HepG2 (cell line): ENCODE results near the gene SGK1. TPM values are rescaled to one million over a fixed set of nuclear protein-coding genes. Genes with fewer than 3 reads are reported as not detected.

ENCODE experiments used
- ATAC-seq: fragments of 200-7000 bp; cut with Tn5 transposase; 3 replicates; pipeline ENCODE4 v1.9.1; 2020; ENCODE audit warnings: mild to moderate bottlenecking, moderate library complexity
- BruUV-seq: library from RNA; stranded (reverse); fragments of 400-500 nt; replicated peaks from 2 replicates; lab custom pipeline; 2021; lab: Mats Ljungman, UMichigan
- CTCF ChIA-PET: fragments of 300-600 bp; formaldehyde crosslinking; extraction: SDS; loops from one replicate; lab custom pipeline; 2021; ENCODE audit warnings: low total read pairs, inconsistent platforms, low intra/inter-chr PET ratio; lab: Yijun Ruan, JAX
- POLR2A ChIA-PET: fragments of 350-600 bp; sonication (Branson Sonifier 250); formaldehyde crosslinking; loops from one replicate; lab custom pipeline; 2020; ENCODE audit warnings: antibody characterized with exemption, inconsistent platforms; lab: Yijun Ruan, JAX
- DNase-seq: peaks from one replicate; pipeline ENCODE4 v3.0.0-alpha.2; 2015; ENCODE audit warnings: low spot score
- FAIRE-seq: peaks from 3 replicates; lab custom pipeline; 2011; peaks lifted over from hg19 to GRCh38; lab: Jason Lieb, UNC
- H2AFZ ChIP-seq: one replicate; pipeline ENCODE4 v1.6.1; 2011; ENCODE audit warnings: low read length, inconsistent platforms
- H3K27ac ChIP-seq: fragments of 300-600 bp; 3 replicates; pipeline ENCODE4 v1.8.0; 2011; ENCODE audit warnings: mixed run types, mild to moderate bottlenecking, mixed read lengths, low read length, inconsistent platforms; ENCODE audit not compliant: insufficient read depth; ENCODE audit errors: extremely low read length
- H3K27me3 ChIP-seq, 2 experiments: fragments of 200-600 bp in 1 of 2; 2 replicates in 1 of 2; 3 replicates in 1 of 2; pipeline versions ENCODE4 v1.6.0 to v1.8.0; 2011; ENCODE audit warnings: low read length in 2 of 2, mild to moderate bottlenecking in 2 of 2, moderate library complexity in 2 of 2, inconsistent platforms in 1 of 2; ENCODE audit not compliant: insufficient read depth in 2 of 2, control insufficient read depth in 1 of 2
- H3K36me3 ChIP-seq, 2 experiments: fragments of 200-600 bp in 1 of 2; replicated peaks in 1 of 2; 2 replicates in 1 of 2; 3 replicates in 1 of 2; pipeline versions ENCODE4 v1.5.1 to v1.8.0; 2011; ENCODE audit warnings: low read length in 2 of 2, inconsistent platforms in 1 of 2; ENCODE audit not compliant: insufficient read depth in 2 of 2, control insufficient read depth in 1 of 2
- H3K4me1 ChIP-seq: 2 replicates; pipeline ENCODE4 v1.5.1; 2012; ENCODE audit warnings: low read length, inconsistent platforms; ENCODE audit not compliant: insufficient read depth
- H3K4me2 ChIP-seq: 2 replicates; pipeline ENCODE4 v1.6.0; 2011; ENCODE audit warnings: low read depth, low read length, inconsistent platforms
- H3K4me3 ChIP-seq, 3 experiments: fragments of 200-600 bp in 1 of 3; sonication (generic), shearing (Covaris generic) in 1 of 3; replicated peaks in 1 of 3; 2 replicates each; pipeline ENCODE4 v1.5.1; 2011 to 2016; ENCODE audit warnings: low read length in 3 of 3, inconsistent platforms in 2 of 3, low read depth in 2 of 3, mild to moderate bottlenecking in 2 of 3, control low read depth in 1 of 3, mixed read lengths in 1 of 3; ENCODE audit not compliant: insufficient read depth in 1 of 3
- H3K79me2 ChIP-seq: one replicate; pipeline ENCODE4 v1.6.1; 2011; ENCODE audit warnings: low read length, inconsistent platforms; ENCODE audit not compliant: insufficient read depth
- H3K9ac ChIP-seq: 2 replicates; pipeline ENCODE4 v1.6.0; 2011; ENCODE audit warnings: mild to moderate bottlenecking, low read depth, low read length, inconsistent platforms; ENCODE audit not compliant: insufficient read depth
- H3K9me3 ChIP-seq: 2 replicates; pipeline ENCODE4 v1.5.1; 2012; ENCODE audit warnings: mild to moderate bottlenecking, low read length
- H4K20me1 ChIP-seq: 2 replicates; pipeline ENCODE4 v1.6.0; 2011; ENCODE audit warnings: inconsistent platforms, mild to moderate bottlenecking, low read length, moderate library complexity; ENCODE audit not compliant: insufficient read depth
- AHDC1 ChIP-seq: sonication (generic); formaldehyde crosslinking; IDR thresholded peaks from 2 replicates; pipeline ENCODE4 v1.5.1; 2020; ENCODE audit warnings: mild to moderate bottlenecking, missing genetic modification reagents, borderline replicate concordance
- HMGA1 ChIP-seq: sonication (generic); formaldehyde crosslinking; conservative IDR thresholded peaks from 2 replicates; pipeline ENCODE4 v1.4.0; 2020; ENCODE audit warnings: missing genetic modification reagents
- NAIF1 ChIP-seq: sonication (generic); formaldehyde crosslinking; IDR thresholded peaks from 2 replicates; pipeline ENCODE4 v1.5.0; 2020; ENCODE audit warnings: mild to moderate bottlenecking, missing genetic modification reagents, borderline replicate concordance
- SRY ChIP-seq: sonication (generic); formaldehyde crosslinking; IDR thresholded peaks from 2 replicates; pipeline ENCODE4 v1.8.0; 2022; ENCODE audit warnings: mild to moderate bottlenecking, missing genetic modification reagents
- ZGPAT ChIP-seq: IDR thresholded peaks from 2 replicates; pipeline ENCODE4 v1.6.1; 2016; ENCODE audit warnings: mild to moderate bottlenecking
- ZNF317 ChIP-seq: sonication (generic); formaldehyde crosslinking; IDR thresholded peaks from 2 replicates; pipeline ENCODE4 v1.5.0; 2020; ENCODE audit warnings: mild to moderate bottlenecking, missing genetic modification reagents
- ZNF484 ChIP-seq: sonication (generic); formaldehyde crosslinking; IDR thresholded peaks from 2 replicates; pipeline ENCODE4 v1.5.1; 2020; ENCODE audit warnings: mild to moderate bottlenecking, low read depth, missing genetic modification reagents, borderline replicate concordance
- ZNF782 ChIP-seq: sonication (generic); formaldehyde crosslinking; IDR thresholded peaks from 2 replicates; pipeline ENCODE4 v1.4.0; 2020; ENCODE audit warnings: missing genetic modification reagents, mild to moderate bottlenecking, borderline replicate concordance
- WGBS: methylation state at CpG from one replicate; pipeline ENCODE4 v1.1.6; 2017; ENCODE audit warnings: low lambda C conversion rate; 5-methylcytosine and 5-hydroxymethylcytosine counted together
- in situ Hi-C: cut with HindIII; loops from 2 replicates; pipeline ENCODE4 v1.10.0; 2017; ENCODE audit warnings: low pct_unique_long_range_greater_than_20kb; ENCODE audit not compliant: extremely low pct_ligation_motif_present
- intact Hi-C: fragments of 100-400 bp; cut with micrococcal nuclease; formaldehyde crosslinking; loops from one replicate; pipeline ENCODE4 v1.10.0; 2022; ENCODE audit not compliant: unreplicated experiment
- polyA plus RNA-seq, 8 experiments: library from polyadenylated mRNA; depleted of rRNA in 3 of 8; stranded (reverse) in 7 of 8; unstranded in 1 of 8; fragments of >200 nt; fragmentation: Illumina TruSeq in 4 of 8; extraction: Trizol in 4 of 8; gene quantifications; 2 replicates each; pipeline versions ENCODE4 v1.2.1 to v1.2.3, GENCODE V29; 2011 to 2016; ENCODE audit warnings: low read depth in 4 of 8, missing spikeins in 1 of 8, mixed read lengths in 1 of 8; ENCODE audit not compliant: insufficient read depth in 1 of 8
- total RNA-seq, 5 experiments: library from RNA; depleted of rRNA; stranded (reverse); fragments of >200 nt; fragmentation: Illumina TruSeq; extraction: Trizol; gene quantifications; 2 replicates each; pipeline ENCODE4 v1.2.3, GENCODE V29; 2016; ENCODE audit warnings: low read depth in 1 of 5
- TF ChIP-seq, protein P1 (sequence below): sonication (generic); formaldehyde crosslinking; conservative IDR thresholded peaks from 2 replicates; pipeline ENCODE4 v1.4.0; 2020; ENCODE audit warnings: missing genetic modification reagents
- TF ChIP-seq, protein P2 (sequence below): sonication (generic); formaldehyde crosslinking; IDR thresholded peaks from 2 replicates; pipeline ENCODE4 v1.4.0; 2020; ENCODE audit warnings: mild to moderate bottlenecking, low read depth, missing genetic modification reagents

SGK1 gene
- total and polyA plus RNA-seq, 2 of the 13 experiments (the other 11 are each of a cell fraction or from before 2014, with no cell fraction given): 56.1 to 56.2 TPM

DNA sequence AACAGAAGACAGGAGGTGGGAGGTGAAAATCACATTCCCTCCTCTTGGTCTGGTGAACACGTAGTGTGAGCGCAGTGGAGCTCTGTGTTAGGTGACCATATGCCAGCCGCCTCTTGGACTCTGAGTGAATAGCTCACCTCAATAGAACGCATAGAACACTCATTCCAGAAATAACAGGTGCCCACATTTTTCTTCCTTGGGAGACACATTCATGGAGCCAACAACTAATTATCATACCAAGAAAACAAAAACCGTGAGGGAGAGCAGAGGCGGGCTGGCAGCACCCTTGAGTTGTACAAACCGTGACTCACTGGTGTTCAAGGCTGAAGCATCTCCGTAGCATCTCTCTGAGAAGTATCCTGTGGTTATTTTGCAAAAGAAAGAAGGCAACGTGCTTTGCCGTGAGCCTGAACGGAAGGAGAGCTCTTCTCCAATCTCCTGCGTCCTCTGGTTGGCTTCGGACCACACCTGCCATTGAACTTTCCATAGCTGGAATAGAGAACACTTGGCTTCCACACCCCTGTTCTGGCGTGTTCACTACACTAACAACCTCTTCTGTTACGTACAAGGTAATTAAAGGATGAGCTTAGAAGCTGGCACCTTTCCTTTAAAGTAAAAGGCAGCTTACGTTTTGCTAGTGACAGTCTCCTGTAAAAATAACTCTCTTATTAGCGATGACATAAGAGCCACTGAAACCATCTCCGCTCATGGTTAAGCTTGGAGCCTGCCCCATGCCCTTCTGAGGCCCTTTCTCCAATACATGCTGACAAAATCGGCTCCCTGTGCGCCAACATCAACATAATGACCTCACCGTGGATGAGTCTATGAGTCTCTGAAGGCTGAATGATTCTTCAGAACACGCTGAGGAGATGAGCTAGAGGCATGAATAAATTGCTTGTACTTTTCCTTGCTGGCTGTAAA lies 30.2 kb upstream of the SGK1 start:
- Histone ChIP-seq H3K4me2 (no peak overlapping the region), H3K36me3 (no peaks in the 10 kb centered on the region), H3K9ac (no peak overlapping the region), H3K4me3 (no peak overlapping the region), H4K20me1 (no peaks in the 10 kb centered on the region), H3K9me3 (no peaks in the 10 kb centered on the region), H3K79me2 (no peaks in the 10 kb centered on the region), H3K4me1 (peaks cover 7% of the 10 kb centered on the region; the same call in 1 of the 2 replicates), H3K27me3 (peaks cover 0 to 3% of the 10 kb centered on the region in 2 experiments; a peak in 1 of 5 replicates), H2AFZ (no peak overlapping the region), H3K27ac (no peak overlapping the region)
- WGBS: 56% methylated on average over 22 of the region's 22 CpGs
- ChIA-PET CTCF (no interaction called here), POLR2A (no interaction called here)
- ATAC-seq (no peak; the same call in 2 of the 3 replicates), FAIRE-seq (no peak), DNase-seq (no peak)
- in situ Hi-C loops (no loop called here), intact Hi-C loops (no loop called here)
- TF ChIP-seq ZNF484 (CRISPR knock-in tag) (no peak), ZGPAT (no peak), ZNF317 (CRISPR knock-in tag) (no peak), NAIF1 (no peak), SRY (CRISPR knock-in tag) (no peak), ZNF782 (CRISPR knock-in tag) (no peak), AHDC1 (no peak), HMGA1 (CRISPR knock-in tag) (no peak)
- TF ChIP-seq, protein P1, sequence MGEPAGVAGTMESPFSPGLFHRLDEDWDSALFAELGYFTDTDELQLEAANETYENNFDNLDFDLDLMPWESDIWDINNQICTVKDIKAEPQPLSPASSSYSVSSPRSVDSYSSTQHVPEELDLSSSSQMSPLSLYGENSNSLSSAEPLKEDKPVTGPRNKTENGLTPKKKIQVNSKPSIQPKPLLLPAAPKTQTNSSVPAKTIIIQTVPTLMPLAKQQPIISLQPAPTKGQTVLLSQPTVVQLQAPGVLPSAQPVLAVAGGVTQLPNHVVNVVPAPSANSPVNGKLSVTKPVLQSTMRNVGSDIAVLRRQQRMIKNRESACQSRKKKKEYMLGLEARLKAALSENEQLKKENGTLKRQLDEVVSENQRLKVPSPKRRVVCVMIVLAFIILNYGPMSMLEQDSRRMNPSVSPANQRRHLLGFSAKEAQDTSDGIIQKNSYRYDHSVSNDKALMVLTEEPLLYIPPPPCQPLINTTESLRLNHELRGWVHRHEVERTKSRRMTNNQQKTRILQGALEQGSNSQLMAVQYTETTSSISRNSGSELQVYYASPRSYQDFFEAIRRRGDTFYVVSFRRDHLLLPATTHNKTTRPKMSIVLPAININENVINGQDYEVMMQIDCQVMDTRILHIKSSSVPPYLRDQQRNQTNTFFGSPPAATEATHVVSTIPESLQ (CRISPR knock-in tag): no peak
- TF ChIP-seq, protein P2, sequence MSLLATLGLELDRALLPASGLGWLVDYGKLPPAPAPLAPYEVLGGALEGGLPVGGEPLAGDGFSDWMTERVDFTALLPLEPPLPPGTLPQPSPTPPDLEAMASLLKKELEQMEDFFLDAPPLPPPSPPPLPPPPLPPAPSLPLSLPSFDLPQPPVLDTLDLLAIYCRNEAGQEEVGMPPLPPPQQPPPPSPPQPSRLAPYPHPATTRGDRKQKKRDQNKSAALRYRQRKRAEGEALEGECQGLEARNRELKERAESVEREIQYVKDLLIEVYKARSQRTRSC: no peak
- BruUV-seq: no TSS peak
